ENCODE results near the gene GASK1A. TPM values are rescaled to one million over a fixed set of nuclear protein-coding genes. Genes with fewer than 3 reads are reported as not detected.
"Not testable (repeated sequence)": the region's sequence is repeated elsewhere in the genome, so short reads cannot be mapped to it uniquely, and the experiment has no call there.

GASK1A gene
- total and polyA plus RNA-seq, 2 donors (not counting 1 experiment from before 2014, with no cell fraction given), result 0.14 to 1.8 TPM

DNA sequence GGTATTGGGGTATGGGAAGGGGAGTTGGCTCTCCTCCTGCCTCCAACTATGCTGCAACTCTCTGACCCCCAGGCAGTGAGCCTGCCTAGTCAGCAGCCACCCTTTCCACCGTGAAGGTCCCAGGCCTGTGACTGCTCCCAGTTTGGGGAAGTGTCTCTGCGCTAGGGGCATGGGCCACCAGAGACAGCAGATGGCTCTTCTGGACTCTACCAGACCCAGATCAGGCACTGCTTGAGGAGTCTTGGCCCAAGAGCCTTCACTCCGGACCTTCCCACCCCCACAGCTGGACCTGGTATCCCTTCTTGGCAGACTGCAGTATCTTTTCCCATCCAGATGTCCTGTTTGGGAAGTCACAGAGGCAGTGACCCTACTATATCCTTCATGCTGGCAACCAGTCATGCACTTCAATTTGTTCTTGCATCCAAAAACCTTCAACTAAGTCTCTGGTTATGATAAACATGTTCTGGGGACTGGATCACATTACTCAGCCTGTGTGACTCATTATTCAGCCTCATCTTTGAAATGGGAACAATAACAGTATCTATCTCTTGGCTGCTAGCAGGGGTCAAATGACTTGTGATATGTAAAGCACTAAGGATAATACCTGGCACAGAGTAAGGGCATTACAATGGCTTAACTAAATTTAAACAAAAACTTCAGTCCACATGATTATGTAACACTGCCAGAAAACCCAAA, 64.1 kb downstream of the GASK1A start:
- H3K4me2 ChIP-seq (ENCODE audit: extremely low read depth, insufficient read depth, low read length), result no peak overlapping the region
- H3K9ac ChIP-seq (ENCODE audit: insufficient read depth, low read length), result no peak overlapping the region
- H2AFZ ChIP-seq (ENCODE audit: low read length), result no peak overlapping the region
- H3K27ac ChIP-seq (ENCODE audit: insufficient read depth, low read length), result no peak overlapping the region
- H3K79me2 ChIP-seq (ENCODE audit: control insufficient read depth, insufficient read depth, low read length), result no peaks in the 10 kb centered on the region
- H3K4me3 ChIP-seq (replicated peaks in 1 of 4; ENCODE audit: control extremely low read depth in 1 of 4, insufficient read depth in 1 of 4, low read depth in 3 of 4, low read length in 4 of 4), result no peak overlapping the region
- no peaks in the 10 kb centered on the region for H3K9me3 ChIP-seq (ENCODE audit: control insufficient read depth, insufficient read depth, low read depth, low read length)
- no peak for DNase-seq (ENCODE audit: low read depth in 2 of 2)
- H3K36me3 ChIP-seq (ENCODE audit: control insufficient read depth, insufficient read depth, low read length), result no peaks in the 10 kb centered on the region
- H3K4me1 ChIP-seq (ENCODE audit: control insufficient read depth, extremely low read depth, insufficient read depth, low read length), result no peaks in the 10 kb centered on the region
- TF ChIP-seq, protein P1, sequence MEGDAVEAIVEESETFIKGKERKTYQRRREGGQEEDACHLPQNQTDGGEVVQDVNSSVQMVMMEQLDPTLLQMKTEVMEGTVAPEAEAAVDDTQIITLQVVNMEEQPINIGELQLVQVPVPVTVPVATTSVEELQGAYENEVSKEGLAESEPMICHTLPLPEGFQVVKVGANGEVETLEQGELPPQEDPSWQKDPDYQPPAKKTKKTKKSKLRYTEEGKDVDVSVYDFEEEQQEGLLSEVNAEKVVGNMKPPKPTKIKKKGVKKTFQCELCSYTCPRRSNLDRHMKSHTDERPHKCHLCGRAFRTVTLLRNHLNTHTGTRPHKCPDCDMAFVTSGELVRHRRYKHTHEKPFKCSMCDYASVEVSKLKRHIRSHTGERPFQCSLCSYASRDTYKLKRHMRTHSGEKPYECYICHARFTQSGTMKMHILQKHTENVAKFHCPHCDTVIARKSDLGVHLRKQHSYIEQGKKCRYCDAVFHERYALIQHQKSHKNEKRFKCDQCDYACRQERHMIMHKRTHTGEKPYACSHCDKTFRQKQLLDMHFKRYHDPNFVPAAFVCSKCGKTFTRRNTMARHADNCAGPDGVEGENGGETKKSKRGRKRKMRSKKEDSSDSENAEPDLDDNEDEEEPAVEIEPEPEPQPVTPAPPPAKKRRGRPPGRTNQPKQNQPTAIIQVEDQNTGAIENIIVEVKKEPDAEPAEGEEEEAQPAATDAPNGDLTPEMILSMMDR (conservative IDR thresholded peaks at IDR 0.05 in 1 of 2, IDR thresholded peaks at IDR 0.05 in 1 of 2; ENCODE audit: low read depth in 1 of 2, low read length in 2 of 2), result no peak
- no peak for TF ChIP-seq EZH2 (IDR thresholded peaks at IDR 0.05; ENCODE audit: low read length, missing control alignments)
- H3K27me3 ChIP-seq (ENCODE audit: control insufficient read depth, insufficient read depth, low read length), result no peaks in the 10 kb centered on the region
- no peaks in the 10 kb centered on the region for H4K20me1 ChIP-seq (ENCODE audit: control insufficient read depth, extremely low read depth, insufficient read depth, low read length)

GRCh38 chr3:43043793-43044192, 64.7 kb downstream of the GASK1A start:
- H3K79me2 ChIP-seq (ENCODE audit: control insufficient read depth, insufficient read depth, low read length), result no peaks in the 10 kb centered on the region
- no peaks in the 10 kb centered on the region for H4K20me1 ChIP-seq (ENCODE audit: control insufficient read depth, extremely low read depth, insufficient read depth, low read length)
- no peaks in the 10 kb centered on the region for H3K27me3 ChIP-seq (ENCODE audit: control insufficient read depth, insufficient read depth, low read length)
- DNase-seq (ENCODE audit: low read depth in 2 of 2), result no peak
- H3K4me2 ChIP-seq (ENCODE audit: extremely low read depth, insufficient read depth, low read length), result no peak overlapping the region
- no peak overlapping the region for H2AFZ ChIP-seq (ENCODE audit: low read length)
- H3K9ac ChIP-seq (ENCODE audit: insufficient read depth, low read length), result no peak overlapping the region
- H3K4me1 ChIP-seq (ENCODE audit: control insufficient read depth, extremely low read depth, insufficient read depth, low read length), result no peaks in the 10 kb centered on the region
- no peaks in the 10 kb centered on the region for H3K36me3 ChIP-seq (ENCODE audit: control insufficient read depth, insufficient read depth, low read length)
- H3K4me3 ChIP-seq (replicated peaks in 1 of 4; ENCODE audit: control extremely low read depth in 1 of 4, insufficient read depth in 1 of 4, low read depth in 3 of 4, low read length in 4 of 4), result no peak overlapping the region
- TF ChIP-seq EZH2 (IDR thresholded peaks at IDR 0.05; ENCODE audit: low read length, missing control alignments), result no peak
- TF ChIP-seq, protein P1 (conservative IDR thresholded peaks at IDR 0.05 in 1 of 2, IDR thresholded peaks at IDR 0.05 in 1 of 2; ENCODE audit: low read depth in 1 of 2, low read length in 2 of 2), result no peak
- no peaks in the 10 kb centered on the region for H3K9me3 ChIP-seq (ENCODE audit: control insufficient read depth, insufficient read depth, low read depth, low read length)
- H3K27ac ChIP-seq (ENCODE audit: insufficient read depth, low read length), result no peak overlapping the region

DNA sequence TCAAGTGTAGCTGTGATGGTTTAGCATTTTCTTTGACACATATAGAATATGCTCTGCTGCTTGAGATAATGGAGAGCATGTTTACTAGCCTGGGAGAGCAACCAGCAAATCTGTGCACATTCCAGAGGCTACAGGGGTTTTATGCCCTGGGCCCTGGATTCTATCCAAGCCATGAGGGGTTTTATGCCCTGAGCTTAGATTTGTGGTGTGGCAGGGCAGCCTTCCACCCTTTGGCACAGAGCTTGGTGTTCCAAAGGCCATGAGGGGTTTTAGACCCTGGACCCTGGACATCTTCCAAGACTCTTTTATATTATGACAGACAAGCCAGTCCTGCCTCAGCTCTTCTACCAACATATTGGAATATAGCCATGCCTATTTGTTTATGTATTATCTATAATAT, 66.0 kb downstream of the GASK1A start:
- not testable (repeated sequence) for H3K9ac ChIP-seq (ENCODE audit: insufficient read depth, low read length); H3K9me3 ChIP-seq (ENCODE audit: control insufficient read depth, insufficient read depth, low read depth, low read length); H3K4me3 ChIP-seq (replicated peaks in 1 of 4; ENCODE audit: control extremely low read depth in 1 of 4, insufficient read depth in 1 of 4, low read depth in 3 of 4, low read length in 4 of 4); H3K27me3 ChIP-seq (ENCODE audit: control insufficient read depth, insufficient read depth, low read length); H2AFZ ChIP-seq (ENCODE audit: low read length); H3K27ac ChIP-seq (ENCODE audit: insufficient read depth, low read length); H3K4me1 ChIP-seq (ENCODE audit: control insufficient read depth, extremely low read depth, insufficient read depth, low read length); H4K20me1 ChIP-seq (ENCODE audit: control insufficient read depth, extremely low read depth, insufficient read depth, low read length); H3K36me3 ChIP-seq (ENCODE audit: control insufficient read depth, insufficient read depth, low read length); DNase-seq (ENCODE audit: low read depth in 2 of 2); H3K4me2 ChIP-seq (ENCODE audit: extremely low read depth, insufficient read depth, low read length); H3K79me2 ChIP-seq (ENCODE audit: control insufficient read depth, insufficient read depth, low read length)

Data from fibroblast of lung (primary cell).